Measurements from ENCODE around the gene FAM217A.
A peak's percentile ranks its signal among the peaks of the same experiment; 100 is the strongest.

Gene FAM217A

GRCh38 chr6:4021133-4021853, 57.6 kb downstream of the FAM217A start:
- DNase-seq = peak; percentile 94

DNA sequence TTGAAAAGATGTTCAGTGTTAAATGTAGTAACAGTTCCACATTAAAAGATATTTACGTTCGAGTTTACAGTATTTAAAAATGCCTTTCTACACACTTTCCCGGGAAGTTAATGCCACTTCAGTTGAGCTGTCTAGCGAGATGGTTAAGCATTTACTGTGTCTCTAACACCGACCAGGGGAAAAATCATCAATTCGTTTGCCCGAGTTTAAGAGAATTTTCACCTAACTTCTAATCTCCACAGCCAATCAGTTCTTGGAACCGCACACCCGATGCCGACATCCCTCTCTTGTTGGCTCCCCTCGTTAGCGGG, 58.2 kb downstream of the FAM217A start:
- no peak for DNase-seq

DNA sequence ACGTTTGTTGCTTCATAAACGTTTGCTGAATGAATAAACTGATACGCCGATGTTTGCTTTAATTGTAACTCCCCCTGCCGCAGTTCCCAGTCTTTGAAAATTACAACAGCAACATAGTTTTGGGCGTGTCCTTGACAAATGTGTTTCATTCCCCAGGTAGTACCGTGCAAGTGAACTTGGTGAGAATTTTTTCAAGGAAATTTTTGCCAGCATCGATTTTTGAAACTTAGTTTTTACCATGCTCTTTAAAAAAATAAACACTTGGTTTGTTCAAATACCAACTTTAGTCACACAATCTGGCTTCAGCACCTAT, 60.1 kb downstream of the FAM217A start:
- DNase-seq = no peak
